ELF-1 (cell line): Measurements from ENCODE around the gene ATXN7L3B.
A peak's percentile ranks its signal among the peaks of the same experiment; 100 is the strongest.

Experiments used
- DNase-seq: peaks from one replicate; pipeline ENCODE4 v3.0.0-alpha.2; 2016; ENCODE audit warnings: low read depth, low spot score

ATXN7L3B gene, protein sequence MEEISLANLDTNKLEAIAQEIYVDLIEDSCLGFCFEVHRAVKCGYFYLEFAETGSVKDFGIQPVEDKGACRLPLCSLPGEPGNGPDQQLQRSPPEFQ

GRCh38 chr12:74537707-74538385 is at the start of gene ATXN7L3B:
ATXN7L3B (plus strand) TSS chr12:74537835; CDS start chr12:74538113, 278 bp downstream.
- DNase-seq = peak; percentile 97

DNA sequence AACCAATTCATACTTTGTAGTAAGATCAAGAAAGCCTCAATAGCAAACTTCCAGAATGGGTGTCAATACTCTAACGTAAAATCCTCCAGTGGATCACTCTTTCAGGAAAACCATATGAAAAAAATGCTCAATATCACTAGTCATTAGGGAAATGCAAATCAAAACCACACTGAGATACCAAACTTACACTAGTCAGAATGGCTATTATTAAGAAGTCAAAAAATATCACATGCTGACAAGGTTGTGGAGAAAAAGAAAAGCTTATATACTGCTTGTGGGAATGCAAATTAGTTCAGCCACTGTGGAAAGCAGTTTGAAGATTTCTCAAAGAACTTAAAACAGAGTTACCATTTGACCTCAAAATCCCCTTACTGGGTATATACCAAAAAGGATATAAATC is 49.5 kb upstream of the ATXN7L3B start:
- DNase-seq = no peak

- no peak for DNase-seq
These were observed 48.1 kb upstream of the ATXN7L3B start for GRCh38 chr12:74489543-74489942.

DNA sequence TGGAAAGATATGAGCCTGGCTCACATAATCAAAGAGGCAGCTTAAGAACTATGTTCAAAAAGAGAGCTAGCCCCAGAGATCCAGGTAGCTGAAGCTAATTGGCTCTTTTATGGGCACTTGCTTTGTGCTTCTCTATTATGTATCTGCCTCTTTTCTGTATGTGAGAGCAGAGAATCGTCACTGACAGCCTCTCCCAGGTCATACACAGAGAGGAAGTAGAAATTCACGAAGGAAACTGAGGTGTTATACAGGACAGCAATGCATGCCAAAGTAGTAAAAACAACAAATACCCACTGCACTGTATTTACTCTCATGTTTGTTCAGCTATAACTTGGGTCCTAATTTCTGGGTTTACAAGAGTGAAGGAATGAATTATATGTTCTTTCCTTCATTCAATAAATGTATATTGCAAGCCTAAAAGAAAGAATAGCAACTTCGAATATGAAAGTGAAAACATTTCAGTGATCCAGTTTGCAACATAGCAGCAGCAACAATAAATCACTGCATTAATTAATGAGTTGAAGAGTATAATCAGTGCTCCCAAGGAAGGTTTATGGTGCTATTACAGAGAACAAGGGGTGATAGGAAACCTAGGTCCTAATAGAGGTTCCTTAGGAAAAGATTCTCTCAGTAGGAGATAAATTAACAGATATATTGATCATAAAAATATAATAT is 47.1 kb upstream of the ATXN7L3B start:
- no peak for DNase-seq

DNA sequence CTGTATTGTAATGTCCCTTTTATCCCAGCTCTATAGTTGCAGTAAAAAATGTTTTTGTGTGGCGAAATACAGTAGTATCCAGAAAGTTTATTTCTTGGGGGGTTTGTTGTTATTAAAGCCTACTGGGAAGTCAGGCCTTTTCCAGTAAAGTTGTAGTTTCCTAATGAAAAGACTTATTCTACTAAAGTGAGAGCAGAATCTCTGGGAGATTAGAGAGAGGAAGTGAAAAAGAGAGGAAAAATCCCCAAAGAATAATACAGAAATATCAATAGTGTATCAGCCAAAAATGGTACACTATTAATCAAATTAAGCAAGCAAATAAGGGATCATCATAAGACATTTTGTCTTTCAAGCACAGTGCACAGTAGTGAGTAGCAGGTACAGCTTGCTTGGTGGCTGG is 46.3 kb upstream of the ATXN7L3B start:
- no peak for DNase-seq

- no peak for DNase-seq
These were observed 38.4 kb upstream of the ATXN7L3B start for GRCh38 chr12:74499192-74499591.

DNA sequence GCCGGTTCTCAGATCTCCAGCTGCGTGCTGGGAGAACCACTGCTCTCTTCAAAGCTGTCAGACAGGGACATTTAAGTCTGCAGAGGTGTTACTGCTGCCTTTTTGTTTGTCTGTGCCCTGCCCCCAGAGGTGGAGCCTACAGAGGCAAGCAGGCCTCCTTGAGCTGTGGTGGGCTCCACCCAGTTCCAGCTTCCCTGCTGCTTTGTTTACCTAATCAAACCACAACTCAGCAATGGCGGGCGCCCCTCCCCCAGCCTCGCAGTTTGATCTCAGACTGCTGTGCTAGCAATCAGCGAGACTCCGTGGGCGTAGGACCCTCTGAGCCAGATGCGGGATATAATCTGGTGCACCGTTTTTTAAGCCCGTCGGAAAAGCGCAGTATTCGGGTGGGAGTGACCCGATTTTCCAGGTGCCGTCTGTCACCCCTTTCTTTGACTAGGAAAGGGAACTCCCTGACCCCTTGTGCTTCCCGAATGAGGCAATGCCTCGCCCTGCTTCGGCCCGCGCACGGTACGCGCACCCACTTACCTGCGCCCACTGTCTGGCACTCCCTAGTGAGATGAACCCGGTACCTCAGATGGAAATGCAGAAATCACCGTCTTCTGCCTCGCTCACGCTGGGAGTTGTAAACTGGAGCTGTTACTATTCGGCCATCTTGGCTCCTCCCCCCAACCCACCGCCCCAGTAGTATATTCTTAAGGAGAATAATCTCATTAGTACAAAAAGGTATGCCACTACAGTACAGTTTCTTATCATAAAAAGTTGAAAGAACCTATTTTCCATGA is 28.6 kb upstream of the ATXN7L3B start:
- DNase-seq = peak; percentile 84

DNA sequence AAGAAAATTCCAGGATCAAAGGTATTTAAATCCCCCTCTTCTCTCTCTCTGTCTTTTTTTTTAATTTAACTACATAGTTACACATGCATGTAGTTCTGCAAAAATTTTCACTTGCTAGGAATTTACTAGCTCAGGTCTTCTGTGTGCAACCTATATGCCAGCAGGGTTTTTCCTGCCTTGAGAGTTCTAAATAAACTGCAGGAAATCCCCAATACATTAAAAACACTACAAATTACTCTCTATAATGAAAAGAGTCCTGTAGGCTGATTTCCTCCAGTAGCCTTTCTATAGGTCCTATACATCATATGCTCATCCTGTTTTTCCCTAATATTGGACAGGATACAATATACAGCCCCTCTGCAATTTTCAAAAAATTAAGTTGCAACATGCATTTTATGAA is 27.7 kb upstream of the ATXN7L3B start:
- DNase-seq = no peak

DNA sequence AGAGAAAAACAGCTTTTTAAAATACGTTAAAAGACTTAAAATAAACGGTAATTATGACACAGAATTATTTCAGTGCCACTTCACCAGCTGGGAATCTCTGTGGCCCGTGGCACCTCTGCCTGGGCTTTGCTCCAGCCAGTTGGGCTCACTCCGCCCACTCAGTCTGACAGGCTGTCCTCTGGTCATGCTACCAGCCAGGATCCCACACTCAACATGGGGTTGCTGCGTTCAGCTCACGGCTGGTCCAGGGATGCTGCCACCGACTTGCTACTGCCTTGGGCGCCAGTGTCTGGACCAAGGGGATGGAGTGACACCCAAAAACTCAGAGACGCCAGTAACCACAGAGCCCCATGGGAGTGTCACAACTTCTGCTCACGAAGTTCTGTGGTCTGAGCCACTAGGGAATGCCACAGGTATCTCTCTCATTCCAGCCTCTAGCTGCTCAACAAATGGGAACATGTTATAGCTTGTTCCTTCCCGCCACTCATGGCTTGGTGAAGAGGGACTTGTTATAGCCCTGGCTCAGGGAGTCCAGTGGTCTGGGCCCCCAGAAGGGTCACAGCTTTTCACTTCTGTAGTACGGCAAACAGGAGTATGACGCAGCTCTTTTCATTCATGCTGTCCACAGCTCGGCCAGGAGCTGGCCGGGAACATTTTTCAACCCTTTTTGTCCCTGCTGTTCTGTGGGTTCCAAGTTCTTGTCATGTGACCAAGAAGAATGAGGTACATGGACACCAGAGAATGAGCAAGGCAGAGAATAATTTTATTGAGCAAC is 23.4 kb upstream of the ATXN7L3B start:
- DNase-seq = no peak

DNA sequence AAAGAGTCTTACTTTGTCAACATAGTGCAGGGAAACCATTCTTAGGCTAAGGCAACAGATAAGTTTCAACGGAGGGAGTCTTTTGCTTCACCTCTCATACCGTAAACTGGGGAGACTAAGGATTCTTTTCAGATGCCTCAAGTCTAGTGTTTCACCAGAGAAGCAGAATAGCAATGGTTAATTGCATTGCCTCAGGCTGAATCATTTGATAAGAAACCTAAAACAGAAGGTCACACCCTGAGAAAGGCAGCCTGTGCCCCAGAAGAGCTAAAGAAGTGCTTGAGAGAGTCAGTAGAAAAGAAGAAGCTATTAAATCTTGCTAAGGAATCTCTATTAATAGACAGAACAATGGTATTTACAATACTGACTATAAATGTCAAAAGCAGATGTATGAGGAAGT is 21.8 kb upstream of the ATXN7L3B start:
- DNase-seq = no peak

GRCh38 chr12:74526535-74526934 is 11.1 kb upstream of the ATXN7L3B start:
- no peak for DNase-seq

DNA sequence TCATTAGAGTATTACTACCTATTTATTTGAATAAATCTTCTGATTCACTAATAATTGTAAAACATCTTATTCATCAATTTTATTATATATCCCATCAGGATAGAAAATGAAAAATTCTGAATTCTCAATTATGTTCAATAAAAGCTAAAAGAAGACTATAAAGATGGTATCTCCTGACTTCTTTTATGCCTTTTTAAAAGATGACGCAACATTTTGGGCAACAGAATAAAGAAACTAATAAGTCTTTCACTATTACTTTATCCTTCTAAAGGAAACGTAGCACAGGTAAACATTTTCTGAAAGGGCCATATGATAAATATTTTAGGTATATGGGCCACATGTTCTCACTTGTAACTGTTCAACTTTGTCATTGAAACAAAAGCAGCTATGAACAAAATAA is 10.1 kb upstream of the ATXN7L3B start:
- no peak for DNase-seq

- no peak for DNase-seq
These were observed 7.0 kb upstream of the ATXN7L3B start for GRCh38 chr12:74530676-74531075.

GRCh38 chr12:74535536-74535935 is 2.1 kb upstream of the ATXN7L3B start:
- no peak for DNase-seq

- DNase-seq = no peak
These were observed 419 bp upstream of the ATXN7L3B start for GRCh38 chr12:74537126-74537706.

DNA sequence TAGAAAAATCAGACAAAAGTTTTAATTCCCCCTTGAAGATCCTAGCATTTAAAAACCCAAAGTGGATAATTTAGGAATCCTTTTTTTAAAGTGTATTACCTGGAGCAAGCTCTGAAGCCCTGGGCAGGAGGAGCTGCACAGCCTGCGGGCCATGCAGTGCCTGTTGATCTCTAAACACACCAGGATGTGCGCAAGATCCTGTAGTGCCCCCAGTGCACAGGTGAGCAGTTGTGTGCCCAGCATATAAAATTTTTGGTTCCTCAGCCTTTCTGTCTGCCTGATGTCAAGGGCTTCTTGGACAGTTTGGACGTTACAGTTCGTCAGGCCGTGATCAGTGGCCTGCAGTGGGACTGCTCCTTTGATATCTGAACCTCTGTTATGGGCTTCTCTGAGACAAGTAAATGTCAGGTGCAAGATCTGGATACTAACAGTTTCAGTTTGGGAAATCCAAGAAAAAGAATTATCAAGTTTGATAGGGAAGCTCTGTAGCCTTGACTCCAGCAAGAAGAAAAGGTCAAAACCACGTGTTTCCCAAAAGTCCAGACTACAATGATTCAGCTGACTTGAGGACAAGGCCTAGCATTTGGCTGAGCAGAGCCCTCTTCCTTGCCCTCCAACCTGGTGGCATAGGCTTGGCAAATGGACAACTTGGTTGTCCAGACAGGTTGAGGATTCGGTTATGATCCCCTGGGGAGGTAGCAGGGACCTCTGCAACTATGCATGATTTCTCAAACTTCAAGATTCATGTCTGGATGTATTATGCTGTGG is 1.0 kb downstream of the ATXN7L3B start:
- DNase-seq = peak; percentile 38

DNA sequence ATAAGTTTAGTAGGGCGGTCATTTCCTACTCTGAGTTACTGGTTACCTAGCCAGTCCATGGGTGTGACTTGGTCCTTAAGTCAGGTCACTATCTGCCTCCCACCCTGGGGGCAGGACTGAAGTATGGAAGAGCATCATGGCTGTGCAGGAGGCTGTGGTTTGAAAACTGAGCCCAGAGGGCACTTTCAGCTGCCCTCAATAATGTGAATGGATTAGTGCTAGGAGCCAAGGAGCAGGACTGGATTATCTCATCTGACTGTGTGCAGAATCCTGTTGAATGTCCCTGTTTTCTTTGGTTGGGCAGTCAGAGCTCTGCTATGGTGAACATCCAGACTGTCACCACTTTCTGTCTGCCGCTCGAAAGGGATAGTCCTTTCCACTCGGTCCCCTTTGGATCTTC is 1.6 kb downstream of the ATXN7L3B start:
- DNase-seq = peak; percentile 50

DNA sequence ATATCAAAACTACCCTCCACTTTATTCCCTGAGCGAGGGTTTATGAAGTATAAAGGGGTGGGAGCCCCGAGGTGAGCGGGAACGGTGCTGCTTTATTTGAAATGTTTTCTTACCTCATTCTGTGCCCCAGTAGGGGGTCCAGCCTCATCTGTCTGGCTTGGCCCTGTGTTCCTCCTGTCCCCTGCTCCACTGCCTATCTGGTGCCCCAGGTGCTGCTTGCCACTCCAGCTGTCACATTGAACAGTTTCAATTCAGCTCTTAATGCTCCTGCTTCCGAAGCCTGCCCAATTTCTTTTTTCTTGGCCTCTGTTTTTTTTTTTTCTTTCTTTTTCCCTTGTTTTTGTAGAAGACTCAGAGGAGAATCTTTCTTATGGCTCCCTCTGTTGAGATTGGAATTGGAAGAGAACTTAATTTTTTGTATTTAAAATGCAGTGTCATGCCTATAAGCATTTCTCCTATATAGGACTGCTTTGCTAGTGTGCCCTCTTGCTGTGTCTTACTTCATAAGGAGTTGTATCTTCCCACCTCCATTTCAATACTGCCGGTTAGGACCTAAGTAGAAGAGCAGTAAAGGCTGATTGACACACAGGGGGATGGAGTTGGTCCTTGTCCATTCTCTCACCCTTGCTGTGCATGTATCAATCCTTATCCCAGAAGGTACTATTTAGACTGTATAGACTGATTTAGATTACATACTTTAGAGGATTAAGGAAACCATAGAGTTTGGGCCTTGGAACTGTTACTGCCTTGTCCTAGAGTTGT is 2.3 kb downstream of the ATXN7L3B start:
- peak; percentile 11 for DNase-seq

DNA sequence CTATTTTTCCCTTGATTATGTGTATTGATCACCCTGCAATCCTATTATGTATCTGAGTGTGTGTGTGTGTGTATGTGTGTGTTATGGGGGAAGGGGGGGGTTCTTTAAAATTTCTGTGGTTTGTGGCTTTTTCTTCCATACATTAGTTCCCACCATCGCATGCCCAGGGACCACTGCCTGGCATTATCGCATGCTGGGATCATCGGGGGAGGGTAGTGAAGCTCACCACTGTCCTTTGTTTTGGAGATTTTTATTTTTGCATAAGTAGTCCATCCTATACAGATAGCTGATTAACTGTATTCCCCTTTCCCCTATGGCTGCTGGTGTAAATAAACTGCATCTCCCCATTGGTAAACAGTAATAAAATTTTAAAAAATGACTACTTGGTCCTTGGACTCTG is 3.4 kb downstream of the ATXN7L3B start:
- no peak for DNase-seq

GRCh38 chr12:74547249-74547648 is 9.6 kb downstream of the ATXN7L3B start:
- DNase-seq = no peak
